ENCODE data around the gene ZBTB47. TPM values are rescaled to one million over a fixed set of nuclear protein-coding genes. Genes with fewer than 3 reads are reported as not detected.

The ZBTB47 gene
- total RNA-seq, 1 donor from 2014 or later, result 28.1 TPM

DNA sequence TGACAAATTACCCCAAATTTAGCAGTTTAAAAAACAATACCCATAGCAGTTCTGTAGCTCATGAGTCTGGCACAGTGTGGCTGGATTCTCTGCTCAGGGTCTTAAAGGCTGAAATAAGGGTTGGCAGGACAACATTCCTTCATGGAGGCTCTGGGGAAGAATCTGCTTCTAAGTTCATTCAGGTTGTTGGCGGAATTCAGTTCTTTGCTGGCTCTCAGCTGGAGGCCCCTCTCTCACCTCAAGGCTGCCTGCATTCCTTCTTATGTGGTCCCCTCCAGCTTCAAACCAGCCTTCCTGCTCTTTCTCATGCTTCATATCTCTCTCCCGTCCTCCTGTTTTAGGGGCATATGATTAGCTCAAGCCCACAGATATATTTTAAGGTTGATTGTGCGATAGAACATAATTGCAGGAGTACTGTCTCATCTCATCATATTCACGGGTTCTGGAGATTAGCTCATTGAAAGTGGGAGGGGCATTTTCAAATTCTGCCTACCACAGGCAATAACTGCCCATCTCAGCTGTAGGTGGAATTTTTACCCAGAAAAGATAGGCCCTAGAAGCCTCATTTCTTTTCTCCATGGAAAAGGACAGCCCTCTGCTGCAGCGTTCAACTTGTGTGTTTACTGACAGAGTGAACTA is 5.6 kb upstream of the ZBTB47 start:
- DNase-seq (no peak), ATAC-seq (no peak)
- Histone ChIP-seq H3K36me3 (peaks cover 47% of the 10 kb centered on the region), H3K4me3 (no peak overlapping the region), H3K27ac (no peak overlapping the region), H3K4me1 (peaks cover 22% of the 10 kb centered on the region), H3K9me3 (no peaks in the 10 kb centered on the region), H3K27me3 (no peaks in the 10 kb centered on the region)
- intact Hi-C loops (cut with DNase I), result no loop called here
- TF ChIP-seq CTCF (IDR thresholded peaks at IDR 0.05), result no peak

- H3K27me3 ChIP-seq, result no peaks in the 10 kb centered on the region
- DNase-seq, result no peak
- peaks cover 28% of the 10 kb centered on the region for H3K4me1 ChIP-seq
- ATAC-seq, result no peak
- no peaks in the 10 kb centered on the region for H3K9me3 ChIP-seq
- H3K36me3 ChIP-seq, result peaks cover 36% of the 10 kb centered on the region
- H3K4me3 ChIP-seq, result no peak overlapping the region
- no peak for TF ChIP-seq CTCF (IDR thresholded peaks at IDR 0.05)
- intact Hi-C loops (cut with DNase I), result no loop called here
- H3K27ac ChIP-seq, result no peak overlapping the region
These were observed 4.5 kb upstream of the ZBTB47 start for GRCh38 chr3:42649006-42649405.

DNA sequence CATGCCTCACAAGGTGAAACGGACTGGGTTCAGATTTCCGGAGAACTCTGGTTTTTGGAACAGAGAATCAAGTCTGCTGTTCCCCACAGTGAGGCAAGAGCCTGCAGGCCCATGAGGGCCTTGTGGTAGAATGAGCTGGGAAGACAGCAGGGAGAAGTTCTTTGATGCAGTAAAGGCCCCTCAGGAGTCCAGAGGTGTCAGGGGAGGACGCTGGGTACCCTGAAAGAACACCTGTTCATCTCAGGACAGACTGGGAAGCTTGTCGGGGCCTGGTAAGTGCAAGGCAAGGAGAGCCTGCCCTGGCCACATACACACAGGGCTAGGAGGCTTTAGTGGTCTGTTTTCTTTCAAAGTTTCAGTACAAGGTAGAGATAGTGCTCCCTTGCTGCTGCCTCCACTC is 3.7 kb upstream of the ZBTB47 start:
- Histone ChIP-seq H3K4me3 (no peak overlapping the region), H3K36me3 (peaks cover 28% of the 10 kb centered on the region), H3K27me3 (no peaks in the 10 kb centered on the region), H3K9me3 (no peaks in the 10 kb centered on the region), H3K27ac (no peak overlapping the region), H3K4me1 (peaks cover 28% of the 10 kb centered on the region)
- no peak for ATAC-seq
- intact Hi-C loops (cut with DNase I), result no loop called here
- no peak for TF ChIP-seq CTCF (IDR thresholded peaks at IDR 0.05)
- DNase-seq, result no peak

- H3K36me3 ChIP-seq, result peaks cover 11% of the 10 kb centered on the region
- H3K4me1 ChIP-seq, result peaks cover 41% of the 10 kb centered on the region
- no peak overlapping the region for H3K4me3 ChIP-seq
- H3K27ac ChIP-seq, result no peak overlapping the region
- intact Hi-C loops (cut with DNase I), result no loop called here
- ATAC-seq (no peak), DNase-seq (no peak)
- no peaks in the 10 kb centered on the region for H3K27me3 ChIP-seq
- H3K9me3 ChIP-seq, result no peaks in the 10 kb centered on the region
- TF ChIP-seq CTCF (IDR thresholded peaks at IDR 0.05), result no peak
These were observed 2.0 kb upstream of the ZBTB47 start for GRCh38 chr3:42651248-42652091.

GRCh38 chr3:42652251-42652610 is 1.3 kb upstream of the ZBTB47 start:
- TF ChIP-seq CTCF (IDR thresholded peaks at IDR 0.05), result no peak
- intact Hi-C loops (cut with DNase I), result no loop called here
- Histone ChIP-seq H3K9me3 (no peaks in the 10 kb centered on the region), H3K27ac (peak overlapping the region; percentile 83), H3K36me3 (peaks cover 6% of the 10 kb centered on the region), H3K4me1 (peaks cover 41% of the 10 kb centered on the region), H3K4me3 (peak overlapping the region; percentile 87), H3K27me3 (no peaks in the 10 kb centered on the region)
- ATAC-seq (no peak), DNase-seq (no peak)
